Stimulated activated CD8-positive, alpha-beta memory T cell treated with anti-CD3 and anti-CD28 coated beads, Interleukin-15, amount 100 ng/mL, for 1 hour (primary cell): ENCODE measurements around the gene SHMT2.

Experiments
- DNase-seq: peaks from one replicate; pipeline ENCODE4 v3.0.0-alpha.2; 2020; ENCODE audit warnings: low read depth

SHMT2 gene

GRCh38 chr12:57198329-57198728, 31.2 kb upstream of the SHMT2 start:
- DNase-seq: no peak

- DNase-seq: no peak
Observed at GRCh38 chr12:57199191-57199590, 30.3 kb upstream of the SHMT2 start.

- no peak for DNase-seq
Observed at GRCh38 chr12:57200497-57200896, 29.0 kb upstream of the SHMT2 start.

GRCh38 chr12:57201219-57201618, 28.3 kb upstream of the SHMT2 start:
- DNase-seq: no peak

GRCh38 chr12:57201631-57202030, 27.9 kb upstream of the SHMT2 start:
- no peak for DNase-seq

GRCh38 chr12:57202321-57202720, 27.2 kb upstream of the SHMT2 start:
- no peak for DNase-seq

GRCh38 chr12:57203201-57203600, 26.3 kb upstream of the SHMT2 start:
- no peak for DNase-seq

- no peak for DNase-seq
Observed at GRCh38 chr12:57203791-57204190, 25.7 kb upstream of the SHMT2 start.

GRCh38 chr12:57204454-57204853, 25.1 kb upstream of the SHMT2 start:
- no peak for DNase-seq

- no peak for DNase-seq
Observed at GRCh38 chr12:57205186-57205585, 24.3 kb upstream of the SHMT2 start.

- no peak for DNase-seq
Observed at GRCh38 chr12:57205931-57206330, 23.6 kb upstream of the SHMT2 start.

GRCh38 chr12:57207731-57208630, 21.5 kb upstream of the SHMT2 start:
- DNase-seq: no peak

GRCh38 chr12:57208631-57209282, 20.8 kb upstream of the SHMT2 start:
- DNase-seq: no peak

- no peak for DNase-seq
Observed at GRCh38 chr12:57209916-57210315, 19.6 kb upstream of the SHMT2 start.

GRCh38 chr12:57210461-57210860, 19.1 kb upstream of the SHMT2 start:
- DNase-seq: no peak

GRCh38 chr12:57210926-57211692, 18.4 kb upstream of the SHMT2 start:
- DNase-seq: no peak

- DNase-seq: no peak
Observed at GRCh38 chr12:57211791-57212700, 17.5 kb upstream of the SHMT2 start.

- DNase-seq: no peak
Observed at GRCh38 chr12:57212701-57213057, 16.8 kb upstream of the SHMT2 start.

GRCh38 chr12:57213058-57213715, 16.3 kb upstream of the SHMT2 start:
- peak; percentile 73 for DNase-seq

GRCh38 chr12:57213763-57214397, 15.6 kb upstream of the SHMT2 start:
- no peak for DNase-seq

- DNase-seq: peak; percentile 56
Observed at GRCh38 chr12:57214398-57214781, 15.1 kb upstream of the SHMT2 start.
